Dedifferentiated amniotic fluid mesenchymal stem cell (primary cell): ENCODE data around the gene ROBO4.

Source experiments
- DNase-seq: peaks from one replicate; pipeline ENCODE4 v3.0.0-alpha.2; 2016; ENCODE audit errors: extremely low spot score

The ROBO4 gene

GRCh38 chr11:124890151-124890550 lies 7.5 kb downstream of the ROBO4 start:
- no peak for DNase-seq

DNA sequence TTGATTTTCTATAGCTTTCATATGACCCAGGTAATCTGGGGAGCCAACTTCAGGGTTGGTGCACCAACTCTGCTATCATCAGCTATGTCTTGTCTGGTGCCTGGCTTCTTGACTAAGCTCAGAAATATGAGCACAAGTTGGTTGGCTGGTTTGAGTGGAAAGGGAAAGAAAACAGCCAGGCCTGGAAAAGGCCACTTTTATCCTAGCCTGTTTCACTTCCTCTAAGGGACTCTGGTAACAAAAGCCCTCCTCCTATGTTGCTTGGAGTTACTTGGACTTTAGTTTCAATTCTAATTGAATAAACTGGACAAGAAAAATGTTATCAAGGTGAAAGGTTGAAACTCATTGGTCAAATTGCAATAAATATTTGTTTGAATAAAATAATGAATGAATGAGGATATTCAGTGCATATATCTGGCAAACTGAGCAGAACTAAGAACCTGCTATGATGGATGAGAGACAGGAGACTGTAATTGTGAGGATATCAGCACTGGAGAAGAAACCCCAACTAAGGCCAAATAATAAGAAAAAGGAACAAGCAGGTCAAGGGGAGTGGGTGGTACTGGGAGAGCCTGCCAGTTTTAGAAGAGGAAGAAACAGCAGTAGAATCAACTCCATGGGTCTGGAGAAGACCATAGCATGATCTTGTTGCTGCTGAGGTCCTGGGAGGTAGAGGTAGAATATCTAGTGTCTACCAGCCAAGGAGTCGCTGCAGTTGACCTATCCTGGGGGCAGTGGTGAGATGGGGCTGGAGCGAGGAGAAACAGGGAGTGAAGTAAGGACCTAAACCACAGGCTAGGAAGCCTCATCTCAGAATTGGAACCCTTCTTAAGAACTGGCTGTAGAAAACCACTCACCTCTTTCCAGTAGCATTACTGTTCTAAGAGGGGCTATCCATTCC lies 8.2 kb downstream of the ROBO4 start:
- DNase-seq = no peak

DNA sequence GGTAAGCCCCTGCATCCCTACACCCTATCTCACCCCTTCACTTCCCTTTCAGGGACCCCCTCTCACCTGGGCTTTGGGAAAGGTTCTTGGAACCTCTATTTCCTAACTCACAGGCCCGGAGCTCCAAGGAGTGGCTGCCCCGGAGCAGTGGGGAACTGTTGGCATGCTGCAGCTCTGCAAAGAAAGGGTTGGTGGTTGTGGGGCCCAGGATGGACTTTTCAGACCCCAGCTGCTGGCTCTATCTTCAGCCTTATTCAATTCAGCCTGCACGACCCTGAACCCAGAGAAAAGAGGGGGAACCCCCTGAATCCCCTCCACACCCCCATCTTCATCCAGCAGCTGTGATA lies 10.0 kb downstream of the ROBO4 start:
- no peak for DNase-seq

GRCh38 chr11:124886978-124887666 lies 10.5 kb downstream of the ROBO4 start:
- no peak for DNase-seq

DNA sequence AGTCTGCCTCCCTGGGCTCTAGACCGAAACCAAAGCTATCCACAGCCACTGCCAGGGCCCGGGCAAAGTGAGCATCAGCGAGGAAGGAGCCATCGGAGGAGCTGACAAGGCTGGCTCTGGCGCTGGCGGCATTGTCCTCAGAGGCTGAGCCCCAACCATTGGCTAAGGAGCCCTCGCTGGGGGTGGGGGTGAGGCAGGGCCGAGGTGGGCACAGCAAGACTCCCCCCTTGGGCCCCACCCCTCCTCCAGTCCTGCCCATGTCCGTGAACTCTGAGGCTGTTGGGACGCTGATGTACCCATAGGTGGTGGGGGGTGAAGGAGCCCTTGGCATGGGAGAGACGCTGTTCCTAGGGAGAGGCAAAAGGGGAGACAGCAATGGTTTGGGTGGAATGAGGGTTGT lies 11.2 kb downstream of the ROBO4 start:
- no peak for DNase-seq

DNA sequence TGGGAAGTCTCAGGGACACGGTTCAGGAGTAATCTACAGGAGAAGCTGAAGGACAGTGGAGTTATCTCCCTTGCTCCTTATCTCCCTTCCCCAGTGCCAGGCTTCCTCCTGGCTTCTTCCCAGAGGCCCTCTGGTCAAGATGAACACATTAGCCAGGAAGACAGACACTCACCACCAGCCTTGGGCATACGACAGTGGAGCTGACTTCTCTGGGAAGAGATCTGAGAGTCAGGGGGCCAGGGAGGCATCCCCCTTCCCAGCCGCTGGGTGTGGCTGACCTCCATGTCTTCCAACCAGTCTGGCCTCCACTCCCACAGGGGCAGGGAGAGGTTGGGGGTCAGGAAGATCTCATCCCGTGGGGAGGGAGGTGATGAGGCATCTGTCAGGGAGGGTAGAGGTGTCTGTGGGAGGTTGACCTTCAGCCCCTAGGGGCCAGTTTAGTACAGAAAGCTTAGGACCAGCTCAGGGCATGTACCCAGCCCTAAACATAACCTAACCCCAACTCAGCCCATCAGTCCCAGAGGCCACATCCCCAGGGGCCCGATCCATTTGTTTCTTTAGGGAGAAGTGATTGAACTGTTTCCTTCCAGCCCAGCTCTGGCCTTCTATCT lies 12.7 kb downstream of the ROBO4 start:
- no peak for DNase-seq

DNA sequence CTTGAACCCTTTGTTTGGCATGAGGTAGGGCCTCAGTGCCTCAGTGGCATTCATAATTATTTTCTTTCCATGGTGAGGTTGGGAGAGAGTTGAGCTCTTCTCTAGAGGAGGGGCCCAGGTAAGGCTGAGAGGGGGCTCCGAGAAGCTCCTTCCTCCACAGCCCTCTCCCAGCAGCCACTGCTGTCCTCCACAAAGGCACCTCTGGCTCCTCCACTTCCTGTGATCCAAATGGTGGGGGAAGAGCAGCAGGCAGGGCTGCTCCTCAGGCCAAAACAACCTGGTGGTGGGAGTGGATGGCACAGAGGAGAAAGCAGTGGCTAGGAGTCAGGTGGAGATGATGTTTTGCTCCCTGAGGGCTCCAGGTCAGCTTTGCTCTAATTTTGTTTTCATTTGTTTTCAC lies 13.3 kb downstream of the ROBO4 start:
- no peak for DNase-seq

GRCh38 chr11:124882339-124883071 lies 15.2 kb downstream of the ROBO4 start:
- DNase-seq = no peak

DNA sequence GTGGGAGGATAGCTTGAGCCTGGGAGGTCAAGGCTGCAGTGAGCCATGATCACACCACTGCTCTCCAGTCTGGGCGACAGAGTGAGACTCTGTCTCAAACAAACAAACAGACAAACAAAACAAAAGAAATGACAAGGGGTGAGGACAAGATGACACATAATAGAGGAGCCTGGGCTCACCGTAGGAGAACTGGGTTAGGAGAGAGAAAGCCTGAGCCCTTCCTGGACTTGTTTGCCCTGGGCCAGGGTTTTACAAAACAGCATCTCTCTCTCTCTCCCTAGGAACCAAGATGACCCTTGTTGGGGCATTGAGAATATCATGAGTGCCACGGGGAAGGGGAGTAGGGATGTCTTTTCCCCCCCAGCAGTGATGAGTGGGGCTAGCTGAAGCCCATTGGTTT lies 16.7 kb downstream of the ROBO4 start:
- DNase-seq = no peak

DNA sequence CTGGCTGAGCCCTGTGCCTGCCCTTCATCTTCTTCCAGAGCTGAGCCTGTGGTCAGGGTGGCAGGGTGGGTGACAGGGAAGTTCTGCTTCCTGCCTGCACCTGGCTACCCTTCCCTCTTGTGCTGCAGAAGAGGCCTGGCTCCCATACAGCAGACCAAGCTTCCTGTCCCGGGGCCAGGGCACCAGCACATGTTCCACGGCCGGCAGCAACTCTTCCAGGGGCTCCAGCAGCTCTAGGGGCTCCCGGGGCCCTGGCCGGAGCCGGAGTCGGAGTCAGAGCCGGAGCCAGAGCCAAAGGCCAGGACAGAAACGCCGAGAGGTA lies 17.4 kb downstream of the ROBO4 start:
- no peak for DNase-seq

- DNase-seq = no peak
Measured at GRCh38 chr11:124879493-124880289, 18.0 kb downstream of the ROBO4 start.

DNA sequence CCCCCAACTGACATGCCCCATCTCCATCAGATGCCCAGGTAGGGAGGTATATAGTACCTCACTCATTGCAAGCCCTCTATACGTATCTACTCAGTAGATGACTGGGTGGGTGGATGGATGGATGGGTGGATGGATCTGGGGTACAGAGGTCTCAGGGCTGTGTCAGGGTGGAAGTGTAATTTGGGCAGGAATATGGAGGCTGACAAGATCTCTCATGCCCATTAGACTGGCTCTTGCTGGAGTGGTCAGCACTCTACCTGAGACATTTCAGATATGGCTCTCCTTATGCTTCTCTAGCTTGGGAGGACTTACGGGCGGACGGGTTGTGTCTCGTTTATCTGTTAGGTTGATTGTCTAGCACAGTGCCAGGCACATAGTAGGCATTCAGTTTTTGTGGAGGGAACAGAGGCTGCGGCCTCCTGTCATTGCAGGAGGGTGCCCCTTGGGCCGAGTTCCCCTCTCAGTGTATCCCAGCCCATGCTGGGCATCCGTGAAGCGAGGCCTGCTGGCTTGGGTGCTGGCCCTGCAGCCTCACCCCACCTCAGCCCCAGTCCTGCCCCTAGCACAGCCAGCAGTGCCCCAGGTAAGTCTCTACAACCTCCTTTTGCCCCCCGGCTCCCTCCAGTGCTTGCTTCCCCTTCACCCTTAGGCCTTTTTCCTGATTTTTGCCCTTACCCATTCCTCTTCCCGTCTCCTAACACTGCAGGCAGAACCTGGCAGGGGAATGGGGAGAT lies 18.7 kb downstream of the ROBO4 start:
- no peak for DNase-seq

DNA sequence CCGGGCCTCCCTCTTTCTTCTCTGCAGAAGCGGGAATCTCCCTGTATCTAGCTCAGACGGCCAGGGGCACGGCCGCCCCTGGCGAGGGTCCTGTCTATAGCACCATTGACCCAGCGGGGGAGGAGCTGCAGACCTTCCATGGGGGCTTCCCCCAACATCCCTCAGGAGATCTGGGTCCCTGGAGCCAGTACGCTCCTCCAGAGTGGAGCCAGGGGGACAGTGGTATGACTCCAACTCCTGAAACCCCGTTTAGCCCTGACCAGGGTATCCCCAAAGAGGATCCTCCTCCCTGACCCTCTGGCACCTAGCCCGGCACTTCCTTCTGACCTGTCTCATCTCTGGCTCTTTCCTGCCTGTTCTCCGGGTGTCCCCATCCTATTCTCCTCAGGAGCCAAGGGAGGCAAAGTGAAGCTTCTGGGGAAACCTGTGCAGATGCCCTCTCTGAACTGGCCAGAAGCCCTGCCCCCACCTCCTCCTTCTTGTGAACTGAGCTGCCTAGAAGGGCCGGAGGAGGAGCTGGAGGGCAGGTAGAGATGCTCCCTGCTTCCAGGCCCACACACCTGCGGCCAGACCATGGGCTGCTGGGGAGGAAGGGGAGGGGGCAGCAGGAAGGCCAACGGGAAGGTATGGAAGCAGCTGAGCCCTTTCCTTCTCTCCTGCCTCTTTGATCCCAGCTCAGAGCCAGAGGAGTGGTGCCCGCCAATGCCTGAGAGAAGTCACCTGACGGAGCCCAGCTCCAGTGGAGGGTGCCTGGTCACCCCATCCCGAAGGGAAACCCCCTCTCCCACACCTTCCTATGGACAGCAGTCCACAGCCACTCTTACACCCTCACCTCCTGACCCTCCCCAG lies 19.5 kb downstream of the ROBO4 start:
- DNase-seq = no peak

- no peak for DNase-seq
Measured at GRCh38 chr11:124877631-124877909, 20.1 kb downstream of the ROBO4 start.

DNA sequence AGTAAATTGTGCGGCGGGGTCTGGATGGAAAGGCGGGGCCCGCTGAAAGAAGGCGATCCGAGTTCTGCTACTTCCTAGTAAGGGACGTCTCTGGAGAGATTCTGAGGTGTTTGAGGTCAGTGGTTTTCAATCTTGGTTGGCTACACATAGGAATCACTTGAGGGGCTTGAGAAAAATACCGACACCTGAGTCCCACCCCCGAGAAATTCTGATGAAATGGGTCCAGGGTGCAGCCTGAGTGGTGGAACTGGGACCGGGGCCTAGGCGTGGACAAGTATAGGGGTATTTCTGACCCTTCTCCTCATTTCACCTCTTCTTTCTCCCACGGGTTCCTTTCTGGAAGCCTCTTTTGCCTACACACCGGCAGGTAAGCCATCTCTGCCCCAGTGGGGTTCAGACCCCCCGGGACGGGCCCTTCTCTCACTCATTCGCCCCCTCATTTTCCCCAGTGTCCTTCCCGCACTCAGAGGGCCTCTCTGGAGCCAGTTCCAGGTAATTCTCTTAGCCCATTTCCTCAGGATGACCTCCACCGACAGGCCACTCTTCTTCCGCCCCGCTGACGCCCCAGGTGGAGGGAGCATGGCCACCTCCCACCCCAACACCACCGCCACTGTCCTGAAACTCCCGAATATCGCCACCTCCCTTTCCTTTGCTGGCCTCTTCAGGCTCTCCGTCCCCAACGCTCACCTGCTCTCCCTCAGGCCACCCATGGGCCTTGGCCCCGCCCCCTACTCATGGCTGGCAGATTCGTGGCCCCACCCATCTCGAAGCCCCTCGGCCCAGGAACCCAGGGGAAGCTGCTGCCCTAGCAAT lies 20.6 kb downstream of the ROBO4 start:
- DNase-seq = no peak

- DNase-seq = peak; percentile 90
Measured at GRCh38 chr11:124875943-124876817, 21.5 kb downstream of the ROBO4 start.

- no peak for DNase-seq
Measured at GRCh38 chr11:124875401-124875800, 22.3 kb downstream of the ROBO4 start.

GRCh38 chr11:124874571-124875255 lies 23.0 kb downstream of the ROBO4 start:
- no peak for DNase-seq
